H9 (cell line): ENCODE measurements around the gene CATSPER1. TPM values are rescaled to one million over a fixed set of nuclear protein-coding genes. Genes with fewer than 3 reads are reported as not detected.

Experiments used
- DNase-seq: peaks from one replicate; pipeline ENCODE4 v3.0.0-alpha.2; 2017
- H2AFZ ChIP-seq: one replicate; pipeline ENCODE4 v1.6.1; 2013; ENCODE audit warnings: mild to moderate bottlenecking, low read length, control low read depth, moderate library complexity
- H2AK5ac ChIP-seq: 2 replicates; pipeline ENCODE4 v1.6.1; 2013; ENCODE audit warnings: low read length, control low read depth, mixed read lengths; ENCODE audit not compliant: insufficient read length
- H2BK120ac ChIP-seq: one replicate; pipeline ENCODE4 v1.6.1; 2013; ENCODE audit warnings: low read depth, mild to moderate bottlenecking, low read length, control low read depth, inconsistent platforms; ENCODE audit not compliant: poor library complexity, severe bottlenecking
- H2BK12ac ChIP-seq: 2 replicates; pipeline ENCODE4 v1.6.1; 2013; ENCODE audit warnings: low read length, control low read depth, mixed read lengths, low read depth; ENCODE audit not compliant: insufficient read length
- H2BK15ac ChIP-seq: 2 replicates; pipeline ENCODE4 v1.6.1; 2013; ENCODE audit warnings: low read depth, low read length, control low read depth
- H2BK20ac ChIP-seq: one replicate; pipeline ENCODE4 v1.6.1; 2013; ENCODE audit warnings: low read depth, mild to moderate bottlenecking, low read length, control low read depth, inconsistent platforms; ENCODE audit not compliant: poor library complexity, severe bottlenecking
- H2BK5ac ChIP-seq: 2 replicates; pipeline ENCODE4 v1.6.1; 2013; ENCODE audit warnings: low read length, control low read depth, mixed read lengths; ENCODE audit not compliant: insufficient read length
- H3K14ac ChIP-seq: 2 replicates; pipeline ENCODE4 v1.6.1; 2013; ENCODE audit warnings: low read length, control low read depth; ENCODE audit not compliant: insufficient read depth
- H3K18ac ChIP-seq: 2 replicates; pipeline ENCODE4 v1.6.1; 2013; ENCODE audit warnings: low read depth, mild to moderate bottlenecking, mixed read lengths, low read length, control low read depth; ENCODE audit not compliant: insufficient read length
- H3K23ac ChIP-seq: 2 replicates; pipeline ENCODE4 v1.6.1; 2013; ENCODE audit warnings: low read length, control low read depth, mixed read lengths, low read depth; ENCODE audit not compliant: insufficient read length
- H3K23me2 ChIP-seq: 2 replicates; pipeline ENCODE4 v1.6.1; 2013; ENCODE audit warnings: low read depth, mild to moderate bottlenecking, mixed read lengths, low read length, control low read depth; ENCODE audit not compliant: insufficient read length, poor library complexity, severe bottlenecking
- H3K27ac ChIP-seq: 2 replicates; pipeline ENCODE4 v1.5.1; 2013; ENCODE audit warnings: low read length, control low read depth, mixed read lengths, low read depth; ENCODE audit not compliant: insufficient read length
- H3K27me3 ChIP-seq: 2 replicates; pipeline ENCODE4 v1.6.1; 2013; ENCODE audit warnings: low read length, control low read depth, inconsistent platforms; ENCODE audit not compliant: insufficient read depth
- H3K4ac ChIP-seq: 2 replicates; pipeline ENCODE4 v1.6.1; 2013; ENCODE audit warnings: low read depth, mild to moderate bottlenecking, control low read depth, inconsistent platforms, low read length, moderate library complexity
- H3K4me1 ChIP-seq: 2 replicates; pipeline ENCODE4 v1.6.1; 2013; ENCODE audit warnings: low read length, control low read depth, inconsistent platforms; ENCODE audit not compliant: insufficient read depth
- H3K4me2 ChIP-seq: 2 replicates; pipeline ENCODE4 v1.6.1; 2013; ENCODE audit warnings: low read length, control low read depth, mixed read lengths; ENCODE audit not compliant: insufficient read length, insufficient read depth
- H3K56ac ChIP-seq: 2 replicates; pipeline ENCODE4 v1.6.1; 2013; ENCODE audit warnings: low read depth, mild to moderate bottlenecking, mixed read lengths, low read length, control low read depth; ENCODE audit not compliant: insufficient read length
- H3K79me1 ChIP-seq: 2 replicates; pipeline ENCODE4 v1.6.1; 2013; ENCODE audit warnings: low read depth, mild to moderate bottlenecking, moderate library complexity, low read length, control low read depth, inconsistent platforms; ENCODE audit not compliant: insufficient read depth, poor library complexity, severe bottlenecking
- H3K79me2 ChIP-seq: 2 replicates; pipeline ENCODE4 v1.6.1; 2013; ENCODE audit warnings: low read length, control low read depth, inconsistent platforms; ENCODE audit not compliant: insufficient read depth
- H3K9ac ChIP-seq: 2 replicates; pipeline ENCODE4 v1.6.1; 2013; ENCODE audit warnings: low read length, control low read depth, mixed read lengths; ENCODE audit not compliant: insufficient read length; ENCODE audit errors: extremely low read depth
- H3K9me3 ChIP-seq: one replicate; pipeline ENCODE4 v1.6.1; 2013; ENCODE audit warnings: low read depth, low read length, inconsistent platforms; ENCODE audit not compliant: control insufficient read depth
- H3T11ph ChIP-seq: one replicate; pipeline ENCODE4 v1.6.1; 2013; ENCODE audit warnings: mild to moderate bottlenecking, low read length, control low read depth, inconsistent platforms
- H4K20me1 ChIP-seq: one replicate; pipeline ENCODE4 v1.6.1; 2013; ENCODE audit not compliant: control insufficient read depth, insufficient read length, insufficient read depth
- H4K5ac ChIP-seq: 2 replicates; pipeline ENCODE4 v1.6.1; 2013; ENCODE audit warnings: low read depth, mild to moderate bottlenecking, mixed read lengths, low read length, control low read depth; ENCODE audit not compliant: insufficient read length
- H4K8ac ChIP-seq: replicated peaks from 2 replicates; pipeline ENCODE4 v1.6.1; 2013; ENCODE audit warnings: low read length, control low read depth, mixed read lengths, low read depth; ENCODE audit not compliant: insufficient read length
- H4K91ac ChIP-seq: 2 replicates; pipeline ENCODE4 v1.6.1; 2013; ENCODE audit warnings: low read depth, mild to moderate bottlenecking, moderate library complexity, mixed read lengths, low read length, control low read depth; ENCODE audit not compliant: insufficient read length
- H3K27ac Mint-ChIP-seq, 3 experiments: 2 replicates in 2 of 3; 3 replicates in 1 of 3; pipeline ENCODE4 v1.8.0; 2020 to 2021; ENCODE audit warnings: mixed read lengths in 3 of 3, mild to moderate bottlenecking in 1 of 3, moderate library complexity in 1 of 3
- H3K27me3 Mint-ChIP-seq: 2 replicates; pipeline ENCODE4 v1.8.0; 2021; ENCODE audit warnings: low read depth, mild to moderate bottlenecking, moderate library complexity, mixed read lengths
- H3K36me3 Mint-ChIP-seq, 3 experiments: 2 replicates in 2 of 3; 3 replicates in 1 of 3; pipeline ENCODE4 v1.8.0; 2020 to 2021; ENCODE audit warnings: low read depth in 3 of 3, mixed read lengths in 3 of 3; ENCODE audit not compliant: insufficient read depth in 1 of 3
- H3K4me1 Mint-ChIP-seq, 2 experiments: 2 replicates each; pipeline ENCODE4 v1.8.0; 2020; ENCODE audit warnings: mixed read lengths in 2 of 2
- H3K4me3 Mint-ChIP-seq, 2 experiments: 2 replicates in 1 of 2; 3 replicates in 1 of 2; pipeline ENCODE4 v1.8.0; 2020 to 2021; ENCODE audit warnings: mild to moderate bottlenecking in 2 of 2, mixed read lengths in 2 of 2, moderate library complexity in 1 of 2
- H3K9me3 Mint-ChIP-seq, 2 experiments: 2 replicates in 1 of 2; 3 replicates in 1 of 2; pipeline ENCODE4 v1.8.0; 2020; ENCODE audit warnings: mild to moderate bottlenecking in 2 of 2, mixed read lengths in 2 of 2, moderate library complexity in 1 of 2
- WGBS: extraction: QIAGEN DNeasy Blood & Tissue Kit; methylation state at CpG from one replicate; pipeline ENCODE4 v1.1.7; 2013; ENCODE audit warnings: missing lambda C conversion rate, low lambda C conversion rate, mixed read lengths; ENCODE audit not compliant: insufficient read length; ENCODE audit errors: extremely low coverage; 5-methylcytosine and 5-hydroxymethylcytosine counted together
- total RNA-seq: library from RNA; stranded (reverse); gene quantifications from 2 replicates; pipeline ENCODE4 v1.2.1, GENCODE V29; 2021
- TF ChIP-seq, protein P1 (sequence below): fragments of 200-600 bp; sonication (generic); conservative IDR thresholded peaks from 3 replicates; pipeline ENCODE4 v1.8.0; 2021; ENCODE audit warnings: antibody characterized with exemption, mild to moderate bottlenecking

The CATSPER1 gene
- total RNA-seq, 1 experiment from 2014 or later = not detected

DNA sequence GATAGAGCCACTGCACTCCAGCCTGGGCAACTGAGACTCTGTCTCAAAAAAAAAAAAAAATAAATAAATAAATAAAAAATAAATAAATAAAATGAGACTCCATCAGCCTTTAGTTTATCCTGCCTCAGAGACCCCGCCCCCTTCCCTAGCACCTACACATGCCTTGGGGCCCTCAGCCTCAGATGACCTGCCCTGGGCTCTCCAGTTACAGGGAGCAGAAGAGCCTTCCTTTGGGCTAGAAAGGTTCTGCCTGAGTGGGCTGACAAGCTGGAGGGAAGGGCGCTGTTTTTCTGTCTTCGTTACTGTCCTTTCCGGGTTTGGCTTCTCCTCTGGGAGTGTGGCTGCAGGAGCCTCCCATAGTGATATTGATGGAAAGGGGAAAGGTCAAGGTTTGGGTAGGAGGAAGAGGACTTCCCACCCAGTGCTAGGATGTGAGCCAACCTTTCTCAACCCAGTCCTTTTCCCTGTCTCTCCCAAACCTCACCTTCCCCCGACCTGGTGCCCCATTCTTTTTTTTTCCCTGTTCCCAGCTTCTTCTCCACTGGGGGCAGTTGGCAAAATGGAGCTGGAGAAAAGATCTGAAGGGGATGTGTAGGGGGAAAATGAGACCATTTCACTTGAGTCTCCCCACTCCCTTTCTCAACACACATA, 24.4 kb upstream of the CATSPER1 start:
- peak overlapping the region; percentile 40 for H3K9ac ChIP-seq
- no peak overlapping the region for H2AK5ac ChIP-seq
- no peak for DNase-seq
- H4K5ac ChIP-seq = no peak overlapping the region
- no peak overlapping the region for H3K4ac ChIP-seq
- peaks cover 15% of the 10 kb centered on the region for H3K23me2 ChIP-seq
- no CpG with 5 or more reads among the region's 5 CpGs for WGBS
- peaks cover 12% of the 10 kb centered on the region; the same call in 1 of the 2 replicates for H3K79me2 ChIP-seq
- H3K36me3 Mint-ChIP-seq = peaks cover 19 to 29% (median 29%) of the 10 kb centered on the region in 3 experiments
- H4K91ac ChIP-seq = no peak overlapping the region
- H3K14ac ChIP-seq = no peak overlapping the region; the same call in 1 of the 2 replicates
- H2BK120ac ChIP-seq = no peak overlapping the region
- H3K9me3 Mint-ChIP-seq = no peaks in the 10 kb centered on the region
- H2BK20ac ChIP-seq = no peak overlapping the region
- H3K9me3 ChIP-seq = no peaks in the 10 kb centered on the region
- H3T11ph ChIP-seq = no peak overlapping the region
- no peaks in the 10 kb centered on the region; the same call in 1 of the 2 replicates for H3K27me3 Mint-ChIP-seq
- H3K4me1 Mint-ChIP-seq = peaks cover 28 to 41% of the 10 kb centered on the region in 2 experiments
- TF ChIP-seq, protein P1, sequence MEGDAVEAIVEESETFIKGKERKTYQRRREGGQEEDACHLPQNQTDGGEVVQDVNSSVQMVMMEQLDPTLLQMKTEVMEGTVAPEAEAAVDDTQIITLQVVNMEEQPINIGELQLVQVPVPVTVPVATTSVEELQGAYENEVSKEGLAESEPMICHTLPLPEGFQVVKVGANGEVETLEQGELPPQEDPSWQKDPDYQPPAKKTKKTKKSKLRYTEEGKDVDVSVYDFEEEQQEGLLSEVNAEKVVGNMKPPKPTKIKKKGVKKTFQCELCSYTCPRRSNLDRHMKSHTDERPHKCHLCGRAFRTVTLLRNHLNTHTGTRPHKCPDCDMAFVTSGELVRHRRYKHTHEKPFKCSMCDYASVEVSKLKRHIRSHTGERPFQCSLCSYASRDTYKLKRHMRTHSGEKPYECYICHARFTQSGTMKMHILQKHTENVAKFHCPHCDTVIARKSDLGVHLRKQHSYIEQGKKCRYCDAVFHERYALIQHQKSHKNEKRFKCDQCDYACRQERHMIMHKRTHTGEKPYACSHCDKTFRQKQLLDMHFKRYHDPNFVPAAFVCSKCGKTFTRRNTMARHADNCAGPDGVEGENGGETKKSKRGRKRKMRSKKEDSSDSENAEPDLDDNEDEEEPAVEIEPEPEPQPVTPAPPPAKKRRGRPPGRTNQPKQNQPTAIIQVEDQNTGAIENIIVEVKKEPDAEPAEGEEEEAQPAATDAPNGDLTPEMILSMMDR = no peak; the same call in 2 of the 3 replicates
- H3K4me3 Mint-ChIP-seq = peak overlapping the region; percentile 95 to 99
- H3K79me1 ChIP-seq = peaks cover 9% of the 10 kb centered on the region
- no peak overlapping the region for H2BK12ac ChIP-seq
- no peak overlapping the region for H2BK15ac ChIP-seq
- no peak overlapping the region for H3K27ac ChIP-seq
- H3K27ac Mint-ChIP-seq = peak overlapping the region; percentile 42 to 97 (median 93)
- no peak overlapping the region for H2BK5ac ChIP-seq
- peak overlapping the region; percentile 44 for H3K4me2 ChIP-seq
- peaks cover 3% of the 10 kb centered on the region for H4K20me1 ChIP-seq
- no peak overlapping the region for H3K18ac ChIP-seq
- H3K56ac ChIP-seq = no peak overlapping the region
- H2AFZ ChIP-seq = no peak overlapping the region
- H3K23ac ChIP-seq = no peak overlapping the region
- H3K4me1 ChIP-seq = peaks cover 6% of the 10 kb centered on the region; the same call in 1 of the 2 replicates
- H4K8ac ChIP-seq = no peak overlapping the region
- no peaks in the 10 kb centered on the region for H3K27me3 ChIP-seq
